Heart left ventricle (tissue), 13 donors: Measurements from ENCODE around the gene CCDC92B.

Source experiments
- POLR2A ChIP-seq, 2 donors: fragments of 450-650 bp; IDR thresholded peaks; one replicate each; pipeline ENCODE4 v1.6.1; 2017; ENCODE audit warnings: antibody characterized with exemption in 2 of 2, mild to moderate bottlenecking in 2 of 2, moderate library complexity in 2 of 2
- TF ChIP-seq, protein P1 (sequence below), 12 donors: fragments of 200-600 bp; sonication (generic) in 4 of 12; IDR thresholded peaks; one replicate each; pipeline versions ENCODE4 v1.5.0 to v1.8.0; 2018 to 2022; ENCODE audit warnings: antibody characterized with exemption in 12 of 12, mild to moderate bottlenecking in 5 of 12
- donor health status: ischemic (EF 13 %, LVEDD 7.1; RV severe dilation, severe dysfunction).
- donor health status: DM: no; HTN: yes; CAD: no.
- donor health status: DM: no; HTN: no; CAD: no.
- donor health status: ischemic (EF 25% LVEDD 6.9; RV normal size, moderate dysfunction).
- donor health status: ischemic (EF 25% LVEDD 5.7; RV mildly dilated, moderate dysfunction).
- donor health status: ischemic (EF 35%, LVEDD 5.7; RV mildly dilated, moderate dysfunction).
- donor health status: nonischemic (EF 11% LVEDD 7.7; RV severe dilation, severe dysfunction).
- donor health status: DM: yes; HTN: yes; CAD: no.
- donor health status: PGD.
- donor health status: ischemic (EF 29% LVEDD 5.4; RV normal size, mild dysfunction).
- donor health status: nonischemic (EF 23%, LVEDD 6.1; RV moderate dilation, normal function).

DNA sequence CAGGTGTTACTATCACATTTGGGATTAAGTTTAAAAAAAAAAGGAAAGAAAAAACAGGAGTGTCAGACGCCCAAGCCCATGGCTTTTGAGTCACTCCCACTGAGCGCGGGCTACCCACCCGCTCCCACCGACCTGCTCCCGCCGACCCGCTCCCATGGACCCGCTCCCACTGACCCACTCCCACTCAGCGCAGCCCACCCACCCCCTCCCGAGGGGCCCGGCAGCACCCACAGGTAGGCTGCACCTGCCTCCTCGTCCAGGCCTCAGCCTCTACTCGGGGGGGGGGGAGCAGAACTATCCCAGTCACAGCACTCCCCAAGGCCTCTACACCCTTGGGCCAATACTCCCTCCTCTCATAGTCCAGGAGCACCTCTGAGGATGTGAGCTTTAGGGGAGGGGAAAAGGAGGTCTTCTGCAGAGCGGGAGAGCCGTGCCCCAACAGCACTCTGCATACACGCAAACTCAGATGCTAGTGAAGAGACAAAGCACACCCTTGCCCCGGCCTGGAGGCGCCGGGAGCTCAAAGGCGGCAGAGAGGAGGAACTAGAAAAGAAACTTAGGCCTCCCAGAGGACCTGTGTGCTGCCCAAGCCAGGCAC, 40.8 kb downstream of the CCDC92B start:
- TF ChIP-seq, protein P1, sequence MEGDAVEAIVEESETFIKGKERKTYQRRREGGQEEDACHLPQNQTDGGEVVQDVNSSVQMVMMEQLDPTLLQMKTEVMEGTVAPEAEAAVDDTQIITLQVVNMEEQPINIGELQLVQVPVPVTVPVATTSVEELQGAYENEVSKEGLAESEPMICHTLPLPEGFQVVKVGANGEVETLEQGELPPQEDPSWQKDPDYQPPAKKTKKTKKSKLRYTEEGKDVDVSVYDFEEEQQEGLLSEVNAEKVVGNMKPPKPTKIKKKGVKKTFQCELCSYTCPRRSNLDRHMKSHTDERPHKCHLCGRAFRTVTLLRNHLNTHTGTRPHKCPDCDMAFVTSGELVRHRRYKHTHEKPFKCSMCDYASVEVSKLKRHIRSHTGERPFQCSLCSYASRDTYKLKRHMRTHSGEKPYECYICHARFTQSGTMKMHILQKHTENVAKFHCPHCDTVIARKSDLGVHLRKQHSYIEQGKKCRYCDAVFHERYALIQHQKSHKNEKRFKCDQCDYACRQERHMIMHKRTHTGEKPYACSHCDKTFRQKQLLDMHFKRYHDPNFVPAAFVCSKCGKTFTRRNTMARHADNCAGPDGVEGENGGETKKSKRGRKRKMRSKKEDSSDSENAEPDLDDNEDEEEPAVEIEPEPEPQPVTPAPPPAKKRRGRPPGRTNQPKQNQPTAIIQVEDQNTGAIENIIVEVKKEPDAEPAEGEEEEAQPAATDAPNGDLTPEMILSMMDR (IDR thresholded peaks at IDR 0.05) = no peak
- TF ChIP-seq POLR2A (IDR thresholded peaks at IDR 0.05) = no peak
